K562 (cell line): ENCODE measurements around the gene C1orf116. TPM values are rescaled to one million over a fixed set of nuclear protein-coding genes. Genes with fewer than 3 reads are reported as not detected.

ENCODE experiments used
- ERF ChIP-seq: fragments of 450-650 bp; formaldehyde crosslinking; IDR thresholded peaks from 2 replicates; pipeline ENCODE4 v1.4.0; 2020; ENCODE audit warnings: mild to moderate bottlenecking, mixed read lengths
- GTF2B ChIP-seq: IDR thresholded peaks from 2 replicates; pipeline ENCODE4 v1.6.1; 2011; ENCODE audit not compliant: insufficient read length; ENCODE audit errors: extremely low read depth
- HEY1 ChIP-seq: fragments of 250-450 bp; sonication (Bioruptor Pico); IDR thresholded peaks from 2 replicates; pipeline ENCODE4 v1.5.0; 2020; ENCODE audit warnings: mild to moderate bottlenecking, moderate library complexity, borderline replicate concordance
- KDM5B ChIP-seq: fragments of 200-600 bp; sonication (generic); IDR thresholded peaks from 2 replicates; pipeline ENCODE4 v1.6.1; 2012; ENCODE audit warnings: low read depth, mild to moderate bottlenecking, moderate library complexity, low read length, control low read depth, inconsistent platforms; ENCODE audit not compliant: insufficient replicate concordance
- L3MBTL2 ChIP-seq: fragments of 450-650 bp; IDR thresholded peaks from 2 replicates; pipeline ENCODE4 v1.6.1; 2016; ENCODE audit warnings: mild to moderate bottlenecking, moderate library complexity
- LCOR ChIP-seq: sonication (generic); formaldehyde crosslinking; IDR thresholded peaks from 2 replicates; pipeline ENCODE4 v1.8.0; 2022; ENCODE audit warnings: mild to moderate bottlenecking, missing genetic modification reagents
- NCOA6 ChIP-seq: fragments of 450-650 bp; IDR thresholded peaks from 2 replicates; pipeline ENCODE4 v1.6.1; 2017; ENCODE audit warnings: mild to moderate bottlenecking
- RBM39 ChIP-seq: fragments of 200-400 bp; formaldehyde crosslinking; optimal IDR thresholded peaks from 2 replicates; pipeline ENCODE3; 2018; ENCODE audit warnings: low read depth, low read length
- SRSF3 ChIP-seq: fragments of 200-400 bp; formaldehyde crosslinking; IDR thresholded peaks from 2 replicates; pipeline ENCODE4 v1.6.1; 2016; ENCODE audit warnings: mild to moderate bottlenecking, low read length, moderate library complexity; ENCODE audit not compliant: insufficient read depth
- SUPT5H ChIP-seq: fragments of 450-650 bp; IDR thresholded peaks from 2 replicates; pipeline ENCODE4 v1.6.1; 2016
- ZNF146 ChIP-seq: IDR thresholded peaks from one replicate; pipeline ENCODE4 v1.6.1; 2018; ENCODE audit warnings: missing compliant biosample characterization; ENCODE audit not compliant: unreplicated experiment
- ZNF165 ChIP-seq: fragments of 250-450 bp; sonication (Bioruptor Pico); IDR thresholded peaks from 2 replicates; pipeline ENCODE4 v1.4.0; 2020; ENCODE audit warnings: borderline replicate concordance
- ZNF23 ChIP-seq: fragments of 250-450 bp; sonication (Bioruptor Pico); IDR thresholded peaks from 2 replicates; pipeline ENCODE4 v1.4.0; 2020; ENCODE audit warnings: mild to moderate bottlenecking
- ZNF277 ChIP-seq: fragments of 250-450 bp; sonication (Bioruptor Pico); IDR thresholded peaks from 2 replicates; pipeline ENCODE4 v1.8.0; 2022; ENCODE audit warnings: inconsistent platforms, mild to moderate bottlenecking, moderate library complexity, borderline replicate concordance
- ZNF444 ChIP-seq: fragments of 250-450 bp; sonication (Bioruptor Pico); IDR thresholded peaks from 2 replicates; pipeline ENCODE4 v1.4.0; 2020; ENCODE audit warnings: mild to moderate bottlenecking, moderate library complexity
- ZNF592 ChIP-seq: fragments of 450-650 bp; IDR thresholded peaks from 2 replicates; pipeline ENCODE4 v1.6.1; 2017; ENCODE audit warnings: antibody characterized with exemption, mild to moderate bottlenecking
- polyA plus RNA-seq, 8 experiments: library from polyadenylated mRNA; depleted of rRNA in 4 of 8; stranded (reverse) in 5 of 8; unstranded in 3 of 8; fragments of >200 nt; fragmentation: Nextera tagmentation in 2 of 8; fragmentation: Illumina TruSeq in 1 of 8; extraction: Ambion mirVana in 2 of 8; extraction: Trizol in 1 of 8; gene quantifications; 2 replicates each; pipeline versions ENCODE4 v1.2.1 to v1.2.3, GENCODE V29; 2011 to 2014; ENCODE audit warnings: inconsistent platforms in 1 of 8, missing spikeins in 1 of 8
- total RNA-seq, 7 experiments: library from RNA; depleted of rRNA in 6 of 7; stranded (reverse); fragments of >200 nt in 6 of 7; fragmentation: Illumina TruSeq in 2 of 7; extraction: Trizol in 2 of 7; gene quantifications; 2 replicates each; pipeline versions ENCODE4 v1.2.1 to v1.2.3, GENCODE V29; 2011 to 2021; ENCODE audit warnings: low replicate concordance in 1 of 7
- TF ChIP-seq, protein P1 (sequence below): fragments of 250-450 bp; sonication (Bioruptor Pico); IDR thresholded peaks from 2 replicates; pipeline ENCODE4 v1.4.0; 2020; ENCODE audit warnings: mild to moderate bottlenecking, moderate library complexity
- TF ChIP-seq, protein P2 (sequence below): fragments of 450-650 bp; conservative IDR thresholded peaks from 2 replicates; pipeline ENCODE4 v1.6.1; 2016; ENCODE audit warnings: missing genetic modification characterization, low read depth, mild to moderate bottlenecking, control low read depth, missing compliant biosample characterization

The C1orf116 gene
- total and polyA plus RNA-seq, 9 of the 15 experiments (the other 6 are each of a cell fraction or from before 2014, with no cell fraction given) = 0.62 to 3.0 (median 0.95) TPM

DNA sequence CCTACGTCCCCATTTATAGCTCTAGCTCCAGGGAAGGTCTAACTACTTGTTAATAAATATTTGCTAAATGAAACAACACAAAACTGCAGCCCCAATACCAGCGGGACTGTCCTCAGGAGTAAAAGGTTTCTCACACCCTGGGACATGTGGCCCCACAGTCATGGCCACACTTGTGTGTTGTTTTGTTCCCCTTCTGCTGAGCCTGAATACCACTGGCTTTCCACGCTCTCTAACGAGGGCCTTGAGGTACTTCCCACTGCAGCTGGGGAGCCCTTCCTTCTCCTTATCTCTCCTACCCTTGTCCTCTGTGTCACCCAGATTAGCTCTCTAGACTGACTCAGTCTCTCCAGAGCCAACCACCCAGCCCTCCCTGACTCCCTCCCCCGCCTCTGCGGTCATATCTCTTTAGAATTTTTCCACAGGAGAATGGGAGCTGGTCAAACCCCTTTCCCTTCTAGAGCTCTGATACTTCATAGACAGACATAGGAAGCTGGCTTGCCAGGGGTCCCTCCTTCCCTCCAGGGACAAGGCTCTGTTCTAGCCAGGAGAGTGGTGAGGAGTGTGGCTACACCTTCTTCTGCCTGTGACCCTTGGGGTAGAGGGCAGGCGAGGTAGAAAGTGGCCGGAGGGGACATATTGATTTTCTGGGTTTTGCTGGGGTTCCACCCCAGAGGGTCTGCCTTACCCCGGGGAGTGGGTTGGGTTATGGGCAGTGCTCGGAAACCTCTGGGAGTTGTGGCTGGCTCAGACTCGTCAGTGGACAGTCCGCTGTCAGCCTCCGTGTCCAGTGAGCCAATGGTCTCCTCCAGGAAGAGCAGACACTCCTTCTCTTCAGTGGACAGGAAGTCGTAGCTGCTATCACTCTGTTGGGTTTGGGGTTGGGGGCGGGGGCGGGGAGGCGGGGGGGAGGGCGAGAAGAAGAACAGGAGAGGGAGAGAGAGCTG lies 8.1 kb downstream of the C1orf116 start (continued):
- TF ChIP-seq KDM5B (peak; percentile 89), HEY1 (CRISPR knock-in tag) (peak; percentile 96), ZNF23 (peak; percentile 92), ZNF165 (CRISPR knock-in tag) (peak; percentile 98), L3MBTL2 (peak; percentile 99), SRSF3 (no peak), LCOR (CRISPR knock-in tag) (peak; percentile 93), NCOA6 (peak; percentile 54; the same call in 1 of the 2 replicates), SUPT5H (peak; percentile 92), ERF (peak; percentile 98), GTF2B (no peak), RBM39 (peak; percentile 94), ZNF444 (CRISPR knock-in tag) (peak; percentile 88), ZNF146 (CRISPR knock-in tag) (no peak), ZNF277 (CRISPR knock-in tag) (no peak), ZNF592 (peak; percentile 100)
- TF ChIP-seq, protein P1, sequence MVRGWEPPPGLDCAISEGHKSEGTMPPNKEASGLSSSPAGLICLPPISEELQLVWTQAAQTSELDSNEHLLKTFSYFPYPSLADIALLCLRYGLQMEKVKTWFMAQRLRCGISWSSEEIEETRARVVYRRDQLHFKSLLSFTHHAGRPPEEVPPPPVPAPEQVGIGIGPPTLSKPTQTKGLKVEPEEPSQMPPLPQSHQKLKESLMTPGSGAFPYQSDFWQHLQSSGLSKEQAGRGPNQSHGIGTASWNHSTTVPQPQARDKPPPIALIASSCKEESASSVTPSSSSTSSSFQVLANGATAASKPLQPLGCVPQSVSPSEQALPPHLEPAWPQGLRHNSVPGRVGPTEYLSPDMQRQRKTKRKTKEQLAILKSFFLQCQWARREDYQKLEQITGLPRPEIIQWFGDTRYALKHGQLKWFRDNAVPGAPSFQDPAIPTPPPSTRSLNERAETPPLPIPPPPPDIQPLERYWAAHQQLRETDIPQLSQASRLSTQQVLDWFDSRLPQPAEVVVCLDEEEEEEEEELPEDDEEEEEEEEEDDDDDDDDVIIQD (CRISPR knock-in tag) = peak; percentile 98
- TF ChIP-seq, protein P2, sequence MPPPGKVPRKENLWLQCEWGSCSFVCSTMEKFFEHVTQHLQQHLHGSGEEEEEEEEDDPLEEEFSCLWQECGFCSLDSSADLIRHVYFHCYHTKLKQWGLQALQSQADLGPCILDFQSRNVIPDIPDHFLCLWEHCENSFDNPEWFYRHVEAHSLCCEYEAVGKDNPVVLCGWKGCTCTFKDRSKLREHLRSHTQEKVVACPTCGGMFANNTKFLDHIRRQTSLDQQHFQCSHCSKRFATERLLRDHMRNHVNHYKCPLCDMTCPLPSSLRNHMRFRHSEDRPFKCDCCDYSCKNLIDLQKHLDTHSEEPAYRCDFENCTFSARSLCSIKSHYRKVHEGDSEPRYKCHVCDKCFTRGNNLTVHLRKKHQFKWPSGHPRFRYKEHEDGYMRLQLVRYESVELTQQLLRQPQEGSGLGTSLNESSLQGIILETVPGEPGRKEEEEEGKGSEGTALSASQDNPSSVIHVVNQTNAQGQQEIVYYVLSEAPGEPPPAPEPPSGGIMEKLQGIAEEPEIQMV (tag) = peak; percentile 93
